ENCODE results near the gene RTBDN. TPM values are rescaled to one million over a fixed set of nuclear protein-coding genes. Genes with fewer than 3 reads are reported as not detected.

Gene RTBDN
- total and polyA plus RNA-seq, 10 of the 15 experiments (the other 5 are each of a cell fraction or from before 2014, with no cell fraction given), result 0.45 TPM; not detected in 9

Small RNA genes lying within 50 kb of the gene (microRNA-seq; reads per million reads assigned to microRNA genes)
- gene MIR5684, result not detected
- not detected for gene MIR6794

Small RNA genes lying within 50 kb of the gene (small RNA-seq; reads per million reads assigned to genes)
- gene MIR5684 (not detected), gene MIR6794 (not detected)

Other genes starting within 250 kb of the RTBDN start
Only the 7 nearest of the 27 such genes appear.
- gene JUNB, start 43.1 kb downstream of the RTBDN start, total RNA-seq (2014; rRNA removed), result 102 and 110 TPM in 2 replicates
- 15.2 and 17.0 TPM in 2 replicates for gene JUNB, start 43.1 kb downstream of the RTBDN start, total RNA-seq (2014; rRNA removed; fragmentation: Illumina TruSeq; extraction: Trizol)
- gene JUNB, start 43.1 kb downstream of the RTBDN start, total RNA-seq (2021), result 116 and 123 TPM in 2 replicates
- 17.2 and 65.1 TPM in 2 replicates for gene JUNB, start 43.1 kb downstream of the RTBDN start, polyA plus RNA-seq (2011; rRNA removed)
- 0.51 and 4.8 TPM in 2 replicates for gene JUNB, start 43.1 kb downstream of the RTBDN start, polyA plus RNA-seq (2014; fragmentation: Illumina TruSeq; extraction: Trizol)
- 1 to 10 TPM in 1 of 2 experiments, under 1 TPM in 1; 0.55 to 2.4 TPM for gene JUNB, start 43.1 kb downstream of the RTBDN start, polyA plus RNA-seq (2014; fragmentation: Nextera tagmentation; extraction: Ambion mirVana)
- gene JUNB, start 43.1 kb downstream of the RTBDN start, polyA plus RNA-seq (2014; rRNA removed), result 144 and 154 TPM in 2 replicates
- 10 to 100 TPM; 71.6 to 96.6 TPM for gene JUNB, start 43.1 kb downstream of the RTBDN start, polyA plus RNA-seq (2016; fragmentation: Nextera tagmentation; extraction: Ambion mirVana)
- 367 and 392 TPM in 2 replicates for gene PRDX2, start 32.8 kb downstream of the RTBDN start, total RNA-seq (2014; rRNA removed)
- 230 and 258 TPM in 2 replicates for gene PRDX2, start 32.8 kb downstream of the RTBDN start, total RNA-seq (2014; rRNA removed; fragmentation: Illumina TruSeq; extraction: Trizol)
- gene PRDX2, start 32.8 kb downstream of the RTBDN start, total RNA-seq (2021), result 274 and 279 TPM in 2 replicates
- gene PRDX2, start 32.8 kb downstream of the RTBDN start, polyA plus RNA-seq (2011; rRNA removed), result 45.7 and 93.0 TPM in 2 replicates
- 110 and 338 TPM in 2 replicates for gene PRDX2, start 32.8 kb downstream of the RTBDN start, polyA plus RNA-seq (2014; fragmentation: Illumina TruSeq; extraction: Trizol)
- 100 to 1,000 TPM; 670 to 812 TPM for gene PRDX2, start 32.8 kb downstream of the RTBDN start, polyA plus RNA-seq (2014; fragmentation: Nextera tagmentation; extraction: Ambion mirVana)
- 327 and 338 TPM in 2 replicates for gene PRDX2, start 32.8 kb downstream of the RTBDN start, polyA plus RNA-seq (2014; rRNA removed)
- 100 to 1,000 TPM; 349 to 384 TPM for gene PRDX2, start 32.8 kb downstream of the RTBDN start, polyA plus RNA-seq (2016; fragmentation: Nextera tagmentation; extraction: Ambion mirVana)
- gene THSD8, start 32.5 kb downstream of the RTBDN start, total RNA-seq (2014; rRNA removed), result not detected in 2 replicates
- 0.69 TPM in 1 of 2 replicates, not detected in the other for gene THSD8, start 32.5 kb downstream of the RTBDN start, total RNA-seq (2014; rRNA removed; fragmentation: Illumina TruSeq; extraction: Trizol)
- gene THSD8, start 32.5 kb downstream of the RTBDN start, total RNA-seq (2021), result 25.1 and 30.0 TPM in 2 replicates
- gene THSD8, start 32.5 kb downstream of the RTBDN start, polyA plus RNA-seq (2011; rRNA removed), result 5.6 and 8.8 TPM in 2 replicates
- 10.9 and 12.5 TPM in 2 replicates for gene THSD8, start 32.5 kb downstream of the RTBDN start, polyA plus RNA-seq (2014; fragmentation: Illumina TruSeq; extraction: Trizol)
- gene THSD8, start 32.5 kb downstream of the RTBDN start, polyA plus RNA-seq (2014; fragmentation: Nextera tagmentation; extraction: Ambion mirVana), result 10 to 100 TPM; 10.5 to 30.6 TPM
- gene THSD8, start 32.5 kb downstream of the RTBDN start, polyA plus RNA-seq (2014; rRNA removed), result 0.11 and 0.24 TPM in 2 replicates
- 10 to 100 TPM; 30.6 to 32.3 TPM for gene THSD8, start 32.5 kb downstream of the RTBDN start, polyA plus RNA-seq (2016; fragmentation: Nextera tagmentation; extraction: Ambion mirVana)
- 41.7 and 46.9 TPM in 2 replicates for gene RNASEH2A, start 28.0 kb downstream of the RTBDN start, total RNA-seq (2014; rRNA removed)
- gene RNASEH2A, start 28.0 kb downstream of the RTBDN start, total RNA-seq (2014; rRNA removed; fragmentation: Illumina TruSeq; extraction: Trizol), result 35.2 and 39.6 TPM in 2 replicates
- 41.2 and 43.8 TPM in 2 replicates for gene RNASEH2A, start 28.0 kb downstream of the RTBDN start, total RNA-seq (2021)
- 20.3 and 35.4 TPM in 2 replicates for gene RNASEH2A, start 28.0 kb downstream of the RTBDN start, polyA plus RNA-seq (2011; rRNA removed)
- gene RNASEH2A, start 28.0 kb downstream of the RTBDN start, polyA plus RNA-seq (2014; fragmentation: Illumina TruSeq; extraction: Trizol), result 10.4 and 30.7 TPM in 2 replicates
- gene RNASEH2A, start 28.0 kb downstream of the RTBDN start, polyA plus RNA-seq (2014; fragmentation: Nextera tagmentation; extraction: Ambion mirVana), result 10 to 100 TPM; 17.4 to 19.1 TPM
- gene RNASEH2A, start 28.0 kb downstream of the RTBDN start, polyA plus RNA-seq (2014; rRNA removed), result 54.4 and 65.3 TPM in 2 replicates
- 100 to 1,000 TPM in 1 of 2 experiments, 10 to 100 TPM in 1; 95.0 to 103 TPM for gene RNASEH2A, start 28.0 kb downstream of the RTBDN start, polyA plus RNA-seq (2016; fragmentation: Nextera tagmentation; extraction: Ambion mirVana)
- 0.11 and 0.79 TPM in 2 replicates for gene MAST1, start 3.9 kb upstream of the RTBDN start, total RNA-seq (2014; rRNA removed)
- gene MAST1, start 3.9 kb upstream of the RTBDN start, total RNA-seq (2014; rRNA removed; fragmentation: Illumina TruSeq; extraction: Trizol), result 0.18 and 0.23 TPM in 2 replicates
- 0.44 and 0.85 TPM in 2 replicates for gene MAST1, start 3.9 kb upstream of the RTBDN start, total RNA-seq (2021)
- gene MAST1, start 3.9 kb upstream of the RTBDN start, polyA plus RNA-seq (2011; rRNA removed), result 0.10 and 0.57 TPM in 2 replicates
- gene MAST1, start 3.9 kb upstream of the RTBDN start, polyA plus RNA-seq (2014; fragmentation: Illumina TruSeq; extraction: Trizol), result 0.38 TPM in 1 of 2 replicates, not detected in the other
- under 1 TPM in 1 of 2 experiments, not detected in 1; 0.08 TPM for gene MAST1, start 3.9 kb upstream of the RTBDN start, polyA plus RNA-seq (2014; fragmentation: Nextera tagmentation; extraction: Ambion mirVana)
- gene MAST1, start 3.9 kb upstream of the RTBDN start, polyA plus RNA-seq (2014; rRNA removed), result 0.68 and 1.3 TPM in 2 replicates
- under 1 TPM; 0.33 to 0.54 TPM for gene MAST1, start 3.9 kb upstream of the RTBDN start, polyA plus RNA-seq (2016; fragmentation: Nextera tagmentation; extraction: Ambion mirVana)
- 20.8 and 25.2 TPM in 2 replicates for gene DNASE2, start 46.9 kb upstream of the RTBDN start, total RNA-seq (2014; rRNA removed)
- 19.5 and 20.3 TPM in 2 replicates for gene DNASE2, start 46.9 kb upstream of the RTBDN start, total RNA-seq (2014; rRNA removed; fragmentation: Illumina TruSeq; extraction: Trizol)
- 21.4 and 22.6 TPM in 2 replicates for gene DNASE2, start 46.9 kb upstream of the RTBDN start, total RNA-seq (2021)
- gene DNASE2, start 46.9 kb upstream of the RTBDN start, polyA plus RNA-seq (2011; rRNA removed), result 21.4 and 32.1 TPM in 2 replicates
- gene DNASE2, start 46.9 kb upstream of the RTBDN start, polyA plus RNA-seq (2014; fragmentation: Illumina TruSeq; extraction: Trizol), result 15.9 and 20.8 TPM in 2 replicates
- gene DNASE2, start 46.9 kb upstream of the RTBDN start, polyA plus RNA-seq (2014; fragmentation: Nextera tagmentation; extraction: Ambion mirVana), result 1 to 10 TPM; 4.9 to 7.8 TPM
- gene DNASE2, start 46.9 kb upstream of the RTBDN start, polyA plus RNA-seq (2014; rRNA removed), result 31.5 and 35.1 TPM in 2 replicates
- 10 to 100 TPM; 22.6 to 22.8 TPM for gene DNASE2, start 46.9 kb upstream of the RTBDN start, polyA plus RNA-seq (2016; fragmentation: Nextera tagmentation; extraction: Ambion mirVana)
- 0.06 and 0.16 TPM in 2 replicates for gene KLF1, start 52.6 kb upstream of the RTBDN start, total RNA-seq (2014; rRNA removed)
- gene KLF1, start 52.6 kb upstream of the RTBDN start, total RNA-seq (2014; rRNA removed; fragmentation: Illumina TruSeq; extraction: Trizol), result not detected in 2 replicates
- 0.24 and 0.38 TPM in 2 replicates for gene KLF1, start 52.6 kb upstream of the RTBDN start, total RNA-seq (2021)
- not detected in 2 replicates for gene KLF1, start 52.6 kb upstream of the RTBDN start, polyA plus RNA-seq (2011; rRNA removed)
- not detected in 2 replicates for gene KLF1, start 52.6 kb upstream of the RTBDN start, polyA plus RNA-seq (2014; fragmentation: Illumina TruSeq; extraction: Trizol)
- under 1 TPM; 0.04 to 0.08 TPM for gene KLF1, start 52.6 kb upstream of the RTBDN start, polyA plus RNA-seq (2014; fragmentation: Nextera tagmentation; extraction: Ambion mirVana)
- 0.06 and 0.27 TPM in 2 replicates for gene KLF1, start 52.6 kb upstream of the RTBDN start, polyA plus RNA-seq (2014; rRNA removed)
- gene KLF1, start 52.6 kb upstream of the RTBDN start, polyA plus RNA-seq (2016; fragmentation: Nextera tagmentation; extraction: Ambion mirVana), result under 1 TPM; 0.08 to 0.13 TPM